ENCODE measurements around the gene TBC1D19. TPM values are rescaled to one million over a fixed set of nuclear protein-coding genes. Genes with fewer than 3 reads are reported as not detected.
A peak's percentile ranks its signal among the peaks of the same experiment; 100 is the strongest.
"Not testable (repeated sequence)": the region's sequence is repeated elsewhere in the genome, so short reads cannot be mapped to it uniquely, and the experiment has no call there.

Gene TBC1D19, protein sequence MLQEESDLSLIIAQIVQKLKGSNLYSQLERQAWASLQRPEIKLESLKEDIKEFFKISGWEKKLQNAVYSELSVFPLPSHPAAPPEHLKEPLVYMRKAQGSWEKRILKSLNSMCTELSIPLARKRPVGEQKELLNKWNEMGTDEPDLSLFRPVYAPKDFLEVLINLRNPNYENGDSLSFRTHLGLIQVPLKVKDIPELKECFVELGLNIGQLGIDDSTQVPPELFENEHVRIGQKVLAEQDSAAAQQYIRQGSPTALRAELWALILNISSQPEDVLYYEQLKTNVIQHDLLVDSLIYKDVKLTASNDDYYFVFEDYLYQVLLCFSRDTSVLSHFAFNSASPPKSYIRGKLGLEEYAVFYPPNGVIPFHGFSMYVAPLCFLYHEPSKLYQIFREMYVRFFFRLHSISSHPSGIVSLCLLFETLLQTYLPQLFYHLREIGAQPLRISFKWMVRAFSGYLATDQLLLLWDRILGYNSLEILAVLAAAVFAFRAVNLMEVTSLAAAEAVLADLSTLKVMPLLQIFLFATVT
- 46.9 and 54.9 TPM in 2 replicates for total RNA-seq (2014; rRNA removed; shearing (Covaris generic))
- 32.4 and 36.6 TPM in 2 replicates for polyA plus RNA-seq (2014; cell fraction: nucleus; rRNA removed)

DNA sequence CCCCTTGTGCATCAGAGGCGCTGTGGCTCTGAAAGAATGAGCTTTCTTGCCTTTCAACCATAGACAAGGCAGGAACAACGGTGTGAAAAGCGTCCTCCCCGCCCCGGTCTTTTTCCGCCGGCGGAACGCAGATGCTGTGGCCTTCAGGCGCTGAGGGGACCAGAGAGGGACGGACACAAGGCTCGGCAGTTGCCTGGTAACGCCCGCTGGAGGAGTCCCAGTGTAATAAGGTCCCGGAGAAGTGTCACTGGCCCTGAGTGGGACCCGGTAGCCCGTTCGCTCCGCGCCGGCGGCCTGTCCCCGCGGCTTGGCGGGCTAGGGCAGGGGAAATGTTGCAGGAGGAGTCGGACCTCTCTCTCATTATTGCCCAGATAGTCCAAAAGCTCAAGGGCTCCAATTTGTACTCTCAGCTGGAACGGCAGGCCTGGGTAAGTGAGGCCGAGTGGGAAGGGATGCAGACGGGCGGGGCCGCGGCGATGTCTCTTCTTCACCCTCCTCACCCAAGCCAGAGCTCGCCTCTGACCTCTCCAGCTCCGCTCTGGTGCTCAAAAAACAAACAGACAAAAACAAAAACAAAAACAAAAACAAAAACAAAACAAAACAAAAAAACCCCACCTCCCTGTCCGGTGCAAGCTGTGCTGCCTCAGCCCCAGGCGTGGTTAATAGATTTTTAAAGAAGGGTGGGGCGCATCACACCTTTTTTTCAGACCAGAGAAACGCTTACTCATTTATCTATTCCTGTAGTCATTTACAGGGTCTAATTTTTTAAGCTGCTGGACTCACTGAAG is at the start of gene TBC1D19:
Gene TBC1D19 (plus strand): TSS at position 220 of the 788 bp plus-strand sequence. CDS start 110 bp downstream, at position 330.
- DNase-seq (ENCODE audit: extremely low read depth, low read depth): peak; percentile 85

DNA sequence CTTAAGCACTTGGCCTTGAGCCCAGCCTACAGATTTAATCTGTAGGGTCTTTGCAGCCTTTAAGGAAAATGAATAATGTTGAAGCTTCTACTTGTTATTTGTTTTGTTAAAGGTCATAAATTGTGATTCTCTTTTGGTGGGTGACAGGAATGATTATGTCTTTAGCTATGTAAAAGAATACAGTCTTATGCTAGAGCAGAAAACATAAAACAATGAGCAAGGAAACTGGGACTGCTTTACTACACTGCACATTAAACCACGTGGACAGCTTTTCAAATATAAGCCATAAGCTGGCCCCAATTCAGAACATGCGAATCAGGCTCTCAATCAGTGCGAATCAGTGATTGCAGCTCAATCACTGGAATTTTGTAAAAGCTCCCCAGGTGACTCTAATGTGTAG is 40.9 kb upstream of the TBC1D19 start:
- DNase-seq (ENCODE audit: extremely low read depth, low read depth): no peak

DNA sequence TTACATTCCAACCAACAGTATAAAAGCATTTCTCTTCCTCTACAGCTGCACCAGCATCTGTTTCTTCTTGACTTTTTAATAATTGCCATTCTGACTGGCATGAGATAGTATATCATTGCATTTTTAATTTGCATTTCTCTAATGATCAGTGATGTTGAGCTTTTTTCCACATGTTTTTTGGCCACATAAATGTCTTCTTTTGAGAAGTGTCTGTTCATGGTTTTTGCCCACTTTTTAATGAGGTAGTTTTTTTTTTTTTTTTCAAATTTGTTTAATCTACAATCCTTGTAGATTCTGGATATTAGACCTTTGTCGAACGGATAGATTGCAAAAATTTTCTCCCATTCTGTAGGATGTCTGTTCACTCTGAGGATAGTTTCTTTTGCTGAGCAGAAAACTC is 39.5 kb upstream of the TBC1D19 start:
- DNase-seq (ENCODE audit: extremely low read depth, low read depth): no peak

DNA sequence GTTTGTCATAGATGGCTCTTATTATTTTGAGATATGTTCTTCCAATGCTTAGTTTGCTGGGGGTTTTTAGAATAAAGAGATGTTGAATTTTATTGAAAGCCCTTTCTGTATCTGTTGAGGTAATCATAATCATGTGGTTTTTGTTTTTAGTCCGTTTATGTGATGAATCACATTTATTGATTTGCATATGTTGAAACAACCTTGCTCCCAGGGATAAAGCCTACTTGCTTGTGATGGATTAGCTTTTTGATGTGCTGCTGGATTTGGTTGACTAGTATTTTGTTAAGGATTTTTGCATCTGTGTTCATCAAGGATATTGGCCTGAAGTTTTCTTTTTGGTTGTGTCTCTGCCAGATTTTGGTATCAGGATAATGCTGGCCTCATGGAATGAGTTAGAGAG is 35.5 kb upstream of the TBC1D19 start:
- DNase-seq (ENCODE audit: extremely low read depth, low read depth): not testable (repeated sequence)

DNA sequence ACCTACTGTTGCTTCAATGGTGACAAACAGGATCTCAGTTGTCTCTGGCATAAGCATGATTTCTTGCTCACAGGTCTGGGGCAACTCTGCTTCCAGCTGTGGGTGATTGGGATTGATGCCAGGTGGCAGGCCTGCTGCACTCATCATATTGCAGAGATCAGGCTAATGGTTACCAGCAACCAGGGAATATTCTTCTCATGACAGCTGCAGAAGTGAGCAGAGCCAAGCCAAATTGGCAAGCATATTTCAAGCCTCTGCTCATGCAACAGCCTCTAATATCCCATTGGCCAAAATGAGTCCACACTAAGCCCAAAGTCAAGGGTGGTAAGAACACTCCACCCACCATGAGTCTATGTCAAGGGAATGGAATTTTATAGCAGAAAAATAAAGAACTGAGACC is 26.7 kb upstream of the TBC1D19 start:
- DNase-seq (ENCODE audit: extremely low read depth, low read depth): no peak

DNA sequence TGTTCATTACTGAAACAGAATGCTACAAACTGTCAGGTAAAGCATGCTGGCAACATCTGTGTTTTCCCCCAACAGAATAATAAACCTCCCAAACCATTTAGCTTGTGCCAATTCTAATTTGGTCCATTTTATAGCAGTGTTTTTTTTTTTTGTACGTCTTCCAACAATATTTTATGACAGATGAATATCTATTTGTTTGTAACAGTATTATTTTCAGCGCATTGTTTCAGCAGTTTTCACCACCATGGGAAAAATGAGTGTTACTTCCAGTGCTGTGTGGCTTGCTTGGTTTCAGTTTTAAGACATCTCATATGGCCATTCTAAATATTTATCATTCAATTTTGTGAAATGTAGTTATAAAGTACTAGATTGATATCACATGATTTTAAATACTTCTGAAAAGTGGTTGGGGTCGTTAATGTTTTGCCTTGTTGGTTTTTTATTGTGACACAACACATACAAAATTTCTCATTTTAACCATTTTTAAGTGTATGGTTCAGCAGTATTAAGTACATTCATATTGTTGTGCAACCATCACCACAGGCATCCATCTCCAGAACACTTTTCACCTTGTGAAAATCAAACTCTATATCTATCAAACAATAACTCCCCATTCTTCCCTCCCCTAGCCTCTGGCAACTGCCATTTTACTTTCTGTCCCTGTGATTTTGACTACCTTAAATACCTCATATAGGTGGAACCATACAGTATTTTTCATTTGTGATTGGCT is 25.6 kb upstream of the TBC1D19 start:
- no peak for DNase-seq (ENCODE audit: extremely low read depth, low read depth)

DNA sequence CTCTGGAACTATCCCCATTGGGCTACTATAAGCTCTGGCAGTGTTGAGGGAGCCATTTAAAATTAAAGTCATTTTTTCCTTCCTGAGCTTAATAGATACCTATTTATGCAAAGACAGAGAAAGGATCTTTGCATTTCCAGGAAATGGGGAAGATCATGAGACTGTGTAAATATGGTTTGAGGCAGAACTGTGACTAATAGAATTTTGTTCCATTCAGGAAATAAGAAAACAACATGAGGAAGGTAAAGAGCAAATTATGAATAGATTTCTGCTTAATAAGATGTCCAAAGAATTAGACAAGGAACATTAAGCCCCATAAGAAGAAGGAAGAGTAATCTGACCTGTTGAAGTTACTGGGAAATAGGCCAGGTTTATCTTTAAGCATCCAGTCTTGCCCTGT is 17.8 kb upstream of the TBC1D19 start:
- no peak for DNase-seq (ENCODE audit: extremely low read depth, low read depth)

DNA sequence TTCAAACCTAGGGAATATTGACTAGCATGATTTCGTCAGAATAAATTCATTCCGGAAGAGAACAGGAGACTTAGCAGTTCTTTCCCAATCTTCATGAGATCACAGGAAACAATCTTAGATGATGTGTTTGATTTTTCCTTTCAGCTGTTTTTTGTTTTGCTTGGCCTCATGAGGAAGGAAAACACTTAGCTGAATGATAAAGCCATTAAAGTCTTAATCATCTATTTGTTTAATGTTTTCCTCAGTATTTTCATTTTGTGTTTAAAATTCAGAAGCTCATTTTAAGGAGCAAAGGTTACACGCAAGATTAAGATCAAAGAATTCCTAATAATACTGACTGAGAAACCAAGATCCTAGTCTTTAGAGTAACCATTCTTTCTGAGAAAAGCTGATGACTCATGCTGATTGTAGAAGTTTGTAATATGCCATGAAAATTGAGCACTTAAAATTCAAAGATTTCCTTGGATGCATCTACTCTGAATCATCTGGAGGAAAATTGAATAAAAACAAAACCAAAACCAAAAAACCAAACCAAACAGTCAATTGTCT is 15.4 kb upstream of the TBC1D19 start:
- DNase-seq (ENCODE audit: extremely low read depth, low read depth): peak; percentile 86

DNA sequence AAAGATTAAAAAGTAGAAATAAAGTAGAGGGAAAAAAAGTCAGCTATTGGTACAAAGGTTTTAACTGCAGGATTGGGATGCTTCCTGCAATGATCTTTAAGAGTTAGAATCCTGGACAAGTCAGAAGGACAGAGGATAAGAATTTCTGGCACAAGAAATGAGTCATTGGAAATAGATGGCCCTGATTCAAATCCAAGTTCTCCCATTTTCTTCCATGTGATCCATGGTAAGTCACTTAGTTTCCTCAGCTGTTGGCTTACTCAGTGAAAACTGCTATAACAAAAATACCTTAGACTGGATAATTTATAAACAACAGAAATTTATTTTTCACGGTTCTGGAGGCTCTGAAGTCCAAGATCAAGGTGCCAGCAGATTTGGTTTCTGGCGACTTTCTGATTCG is 13.3 kb upstream of the TBC1D19 start:
- DNase-seq (ENCODE audit: extremely low read depth, low read depth): no peak

DNA sequence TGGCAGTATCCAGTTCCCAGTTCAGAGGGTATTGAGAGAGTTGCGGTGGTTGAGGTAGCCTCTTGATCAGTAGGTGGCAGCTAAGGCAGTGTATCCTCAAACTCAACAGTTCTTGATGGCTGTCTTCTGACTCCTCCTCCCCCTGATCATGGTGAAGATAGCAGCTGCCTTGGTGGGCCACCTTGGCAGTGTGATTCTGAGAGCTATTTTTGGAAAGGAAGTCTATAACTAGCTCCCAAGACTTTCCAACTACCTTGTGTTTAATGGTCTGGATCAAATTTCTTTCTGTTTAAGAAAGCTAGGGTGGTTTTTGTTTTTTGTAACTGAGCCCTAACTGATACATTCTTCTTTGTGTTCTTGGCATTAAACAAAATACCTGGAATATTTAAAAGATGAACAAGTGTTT is 10.5 kb upstream of the TBC1D19 start:
- DNase-seq (ENCODE audit: extremely low read depth, low read depth): no peak

DNA sequence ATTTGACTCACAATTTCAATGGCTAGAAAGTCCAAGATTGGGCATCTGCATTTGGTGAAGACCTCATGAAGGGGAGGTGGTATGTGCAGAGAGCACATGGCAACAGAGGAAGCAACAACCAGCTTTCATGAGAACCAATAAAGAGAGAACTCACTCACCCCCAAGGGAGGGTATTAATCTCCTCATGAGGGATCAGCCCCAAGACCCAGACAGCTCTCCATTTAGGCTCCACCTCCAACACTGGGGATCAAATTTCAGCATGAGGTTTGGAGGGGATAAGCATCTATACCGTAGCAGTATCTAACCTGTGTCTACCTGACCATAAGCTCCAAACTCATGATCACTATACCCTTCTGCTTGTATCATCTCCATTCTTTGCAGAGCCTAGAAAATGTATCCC is 9.3 kb upstream of the TBC1D19 start:
- no peak for DNase-seq (ENCODE audit: extremely low read depth, low read depth)

DNA sequence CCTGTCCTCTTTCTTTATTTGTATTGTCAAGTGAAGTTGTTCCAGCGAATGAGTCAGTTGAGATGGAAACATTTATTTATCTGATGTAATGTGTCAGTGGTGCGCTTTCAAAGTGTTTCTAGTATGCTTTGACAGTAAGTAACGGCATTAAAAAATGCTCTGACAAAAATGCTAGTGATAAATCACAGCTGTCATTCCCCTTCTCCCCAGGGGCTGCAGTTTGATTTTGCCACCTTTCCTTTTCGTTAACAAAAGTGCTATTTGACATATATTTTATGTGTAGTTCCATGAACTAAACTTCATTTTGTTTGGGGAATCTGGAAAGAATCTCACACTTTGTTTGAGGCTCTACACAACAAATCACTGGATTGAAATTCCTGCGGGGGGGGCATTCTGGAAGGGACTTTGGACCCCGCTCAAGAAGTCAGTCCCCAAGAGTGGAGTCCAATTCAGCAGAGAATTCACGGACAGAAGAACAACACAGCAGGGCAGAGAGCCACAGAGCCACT is 7.6 kb upstream of the TBC1D19 start:
- peak; percentile 49 for DNase-seq (ENCODE audit: extremely low read depth, low read depth)

DNA sequence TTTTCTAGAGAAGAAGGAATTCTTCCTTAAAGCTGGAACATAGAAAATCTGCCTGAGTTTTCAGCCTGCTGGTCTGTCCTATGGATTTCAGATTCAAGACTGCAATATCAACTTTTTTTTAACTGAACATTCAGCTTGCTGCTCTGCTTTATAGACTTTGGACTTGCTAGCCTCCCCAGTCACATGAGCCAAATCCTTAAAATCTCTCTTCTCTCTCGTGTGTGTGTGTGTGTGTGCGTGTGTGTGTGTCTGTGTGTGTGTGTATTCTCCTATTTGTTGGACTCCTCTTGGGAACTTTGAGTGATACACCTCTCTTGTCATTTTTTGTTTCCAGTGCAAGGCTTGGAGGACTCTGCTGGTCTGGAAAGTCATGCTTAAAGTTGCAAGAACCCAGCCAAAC is 6.8 kb upstream of the TBC1D19 start:
- no peak for DNase-seq (ENCODE audit: extremely low read depth, low read depth)

DNA sequence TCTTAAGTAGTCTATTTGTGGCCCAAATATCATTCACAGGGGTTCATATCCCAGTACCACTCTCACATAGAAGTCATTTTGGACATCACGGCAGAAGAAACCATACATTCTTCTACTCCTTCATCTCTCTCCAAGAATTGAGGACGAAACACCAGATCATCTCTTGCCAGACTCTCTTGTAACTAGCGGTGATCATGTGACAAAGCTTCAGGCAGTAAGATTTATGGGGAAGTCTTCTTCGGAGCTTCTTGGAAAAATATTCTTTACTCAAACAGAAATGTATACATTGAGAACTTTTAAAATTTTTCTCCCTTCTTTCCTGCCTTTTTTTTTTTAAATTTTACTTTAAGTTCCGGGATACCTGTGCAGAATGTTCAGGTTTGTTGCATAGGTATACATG is 4.7 kb upstream of the TBC1D19 start:
- DNase-seq (ENCODE audit: extremely low read depth, low read depth): no peak

DNA sequence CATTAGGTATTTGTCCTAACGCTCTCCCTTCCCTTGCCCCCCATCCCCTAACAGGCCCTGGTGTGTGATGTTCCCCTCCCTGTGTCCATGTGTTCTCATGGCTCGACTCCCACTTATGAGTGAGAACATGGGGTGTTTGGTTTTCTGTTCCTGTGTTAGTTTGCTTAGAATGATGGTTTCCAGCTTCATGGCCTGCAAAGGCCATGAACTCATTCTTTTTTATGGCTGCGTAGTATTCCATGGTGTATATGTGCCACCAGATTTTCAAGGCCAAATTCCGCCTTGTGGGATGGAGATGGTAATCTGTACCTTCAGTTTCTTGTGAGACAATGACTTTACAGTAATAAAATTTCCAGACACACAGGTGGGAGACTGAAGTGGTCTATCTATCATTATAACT is 2.5 kb upstream of the TBC1D19 start:
- not testable (repeated sequence) for DNase-seq (ENCODE audit: extremely low read depth, low read depth)

DNA sequence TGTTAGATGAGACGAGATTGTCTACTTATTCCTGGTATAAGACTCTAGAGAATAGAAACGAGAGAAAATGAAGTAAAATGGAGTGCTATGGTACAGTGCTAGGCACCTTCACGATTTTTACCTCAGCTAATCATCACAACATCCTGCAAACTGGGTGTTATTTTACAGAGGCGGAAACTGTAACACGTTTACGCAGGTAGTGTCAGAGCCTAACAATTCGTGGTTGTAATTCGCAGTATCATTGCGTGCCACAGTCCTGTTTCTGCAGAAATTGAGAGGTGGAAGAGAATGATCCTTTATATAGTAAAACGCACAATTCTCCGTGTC is 383 bp upstream of the TBC1D19 start:
- DNase-seq (ENCODE audit: extremely low read depth, low read depth): no peak

DNA sequence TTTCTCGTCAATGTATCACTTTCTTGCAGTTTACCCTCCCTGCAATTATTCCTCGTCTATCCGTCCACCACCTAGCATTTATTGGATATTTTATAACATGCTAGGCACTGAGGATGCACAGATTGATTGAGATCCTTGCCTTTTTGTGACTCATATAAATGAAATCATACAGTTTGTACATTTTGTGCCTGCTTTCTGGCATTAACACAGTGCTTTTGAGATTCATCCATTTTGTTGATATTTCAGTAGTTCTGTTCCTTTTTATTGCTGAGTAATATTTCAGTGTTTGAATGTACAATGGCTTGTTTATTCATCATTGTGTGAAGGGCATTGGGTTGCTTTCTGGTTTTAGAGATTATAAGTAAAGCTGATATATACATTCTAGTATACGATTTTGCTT is 841 bp downstream of the TBC1D19 start:
- no peak for DNase-seq (ENCODE audit: extremely low read depth, low read depth)

DNA sequence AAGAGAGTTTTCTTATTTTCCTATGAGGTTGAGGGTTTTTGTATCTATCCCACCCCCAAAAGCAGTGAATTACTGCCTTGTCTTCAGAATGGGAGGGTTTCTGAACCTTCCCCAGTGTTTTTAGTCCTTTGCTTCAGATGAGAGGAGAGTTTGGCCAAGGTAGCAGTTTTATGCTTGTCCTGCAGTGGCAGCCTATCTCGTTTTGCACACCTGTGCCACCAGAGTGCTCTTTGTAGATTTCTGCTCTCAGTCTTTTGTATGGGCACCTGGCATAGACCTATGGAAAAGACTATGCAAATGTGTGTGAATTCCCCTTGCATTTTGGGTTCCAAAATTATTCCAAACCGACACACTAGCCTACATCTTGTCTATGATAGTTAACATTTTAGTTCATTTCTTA is 5.8 kb downstream of the TBC1D19 start:
- DNase-seq (ENCODE audit: extremely low read depth, low read depth): no peak

DNA sequence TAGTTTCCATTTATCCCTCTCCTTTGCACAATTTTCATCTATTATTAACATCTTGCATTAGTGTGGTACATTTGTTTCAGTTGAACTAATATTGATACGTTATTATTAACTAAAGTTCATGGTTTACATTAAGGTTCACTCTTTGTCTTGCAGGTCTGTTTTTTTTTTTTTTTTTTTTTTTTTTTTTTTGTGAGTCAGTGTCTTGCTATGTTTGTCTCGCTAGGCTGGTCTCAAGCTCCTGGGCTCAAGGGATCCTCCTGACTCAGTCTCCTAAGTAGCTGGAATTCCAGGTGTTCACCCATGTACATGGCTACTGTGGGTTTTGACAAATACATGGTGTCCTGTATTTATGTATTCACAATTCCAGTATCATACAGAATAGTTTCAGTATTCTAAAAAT is 6.8 kb downstream of the TBC1D19 start:
- DNase-seq (ENCODE audit: extremely low read depth, low read depth): no peak

DNA sequence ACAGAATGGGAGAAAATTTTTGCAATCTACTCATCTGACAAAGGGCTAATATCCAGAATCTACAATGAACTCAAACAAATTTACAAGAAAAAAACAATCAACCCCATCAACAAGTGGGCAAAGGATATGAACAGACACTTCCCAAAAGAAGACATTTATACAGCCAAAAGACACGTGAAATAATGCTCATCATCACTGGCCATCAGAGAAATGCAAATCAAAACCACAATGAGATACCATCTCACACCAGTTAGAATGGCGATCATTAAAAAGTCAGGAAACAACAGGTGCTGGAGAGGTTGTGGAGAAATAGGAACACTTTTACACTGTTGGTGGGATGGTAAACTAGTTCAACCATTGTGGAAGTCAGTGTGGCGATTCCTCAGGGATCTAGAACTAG is 9.7 kb downstream of the TBC1D19 start:
- DNase-seq (ENCODE audit: extremely low read depth, low read depth): not testable (repeated sequence)

DNA sequence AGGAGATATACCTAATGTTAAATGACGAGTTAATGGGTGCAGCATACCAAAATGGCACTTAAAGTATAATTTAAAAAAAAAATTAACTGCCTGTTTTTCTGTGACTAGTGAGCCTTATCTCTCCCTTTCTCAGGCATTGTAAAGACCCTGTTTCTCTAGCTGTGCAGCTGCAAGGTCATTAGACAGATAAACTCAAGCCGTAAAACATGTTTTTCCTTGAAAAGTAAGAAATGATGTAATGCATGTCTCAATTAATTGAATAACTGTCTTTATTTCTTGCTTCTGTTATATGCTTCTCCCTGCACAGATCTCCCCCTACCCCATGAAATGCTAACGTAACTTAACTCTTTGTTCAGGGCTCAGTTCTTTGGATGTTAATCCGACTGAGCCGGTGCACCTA is 10.5 kb downstream of the TBC1D19 start:
- no peak for DNase-seq (ENCODE audit: extremely low read depth, low read depth)
